GM12878 (cell line): ENCODE results near the gene PAQR5. TPM values are rescaled to one million over a fixed set of nuclear protein-coding genes. Genes with fewer than 3 reads are reported as not detected.
A peak's percentile ranks its signal among the peaks of the same experiment; 100 is the strongest.

Experiments used
- ASH2L ChIP-seq: fragments of 300-600, 200-600 bp; sonication (generic); IDR thresholded peaks from 2 replicates; pipeline ENCODE4 v1.6.1; 2017; ENCODE audit warnings: low read depth, mild to moderate bottlenecking, borderline replicate concordance
- ATF3 ChIP-seq: IDR thresholded peaks from 2 replicates; pipeline ENCODE4 v1.6.1; 2011; ENCODE audit warnings: low read depth, mild to moderate bottlenecking, low read length, moderate library complexity, borderline replicate concordance; ENCODE audit errors: extremely low read depth
- ATF7 ChIP-seq: fragments of 450-650 bp; IDR thresholded peaks from 2 replicates; pipeline ENCODE4 v1.6.1; 2016; ENCODE audit warnings: low read depth, mild to moderate bottlenecking
- CHD2 ChIP-seq: IDR thresholded peaks from 2 replicates; pipeline ENCODE4 v1.6.1; 2011; ENCODE audit warnings: low read depth, low read length, improper control_type of control experiment, borderline replicate concordance
- CREB1 ChIP-seq: IDR thresholded peaks from 2 replicates; pipeline ENCODE4 v1.6.1; 2012; ENCODE audit warnings: low read depth, mild to moderate bottlenecking, inconsistent platforms
- CREM ChIP-seq: IDR thresholded peaks from 2 replicates; pipeline ENCODE4 v1.6.1; 2014; ENCODE audit warnings: antibody characterized with exemption, low read depth
- ESRRA ChIP-seq: IDR thresholded peaks from 2 replicates; pipeline ENCODE4 v1.6.1; 2012; ENCODE audit warnings: mild to moderate bottlenecking, low read length, improper control_type of control experiment
- GABPA ChIP-seq: IDR thresholded peaks from 2 replicates; pipeline ENCODE4 v1.6.1; 2014; ENCODE audit warnings: antibody characterized with exemption, low read depth, mild to moderate bottlenecking, inconsistent platforms
- IKZF1 ChIP-seq: fragments of 450-650 bp; conservative IDR thresholded peaks from 2 replicates; pipeline ENCODE4 v1.6.1; 2017; ENCODE audit warnings: antibody characterized with exemption, mild to moderate bottlenecking
- IKZF2 ChIP-seq, 2 experiments: fragments of 450-650 bp; IDR thresholded peaks; 2 replicates each; pipeline ENCODE4 v1.6.1; 2017; ENCODE audit warnings: mild to moderate bottlenecking in 2 of 2, moderate library complexity in 2 of 2
- JUND ChIP-seq: IDR thresholded peaks from 2 replicates; pipeline ENCODE4 v1.6.1; 2012; ENCODE audit warnings: low read depth, mild to moderate bottlenecking, low read length, improper control_type of control experiment, moderate library complexity
- MEF2A ChIP-seq: IDR thresholded peaks from 2 replicates; pipeline ENCODE4 v1.6.1; 2011; ENCODE audit warnings: low read depth, mild to moderate bottlenecking, low read length, moderate library complexity; ENCODE audit not compliant: insufficient read depth
- MEF2B ChIP-seq: fragments of 450-650 bp; IDR thresholded peaks from 2 replicates; pipeline ENCODE4 v1.6.1; 2018; ENCODE audit warnings: mild to moderate bottlenecking, moderate library complexity; ENCODE audit not compliant: partially characterized antibody, poor library complexity, severe bottlenecking
- MTA3 ChIP-seq: IDR thresholded peaks from 2 replicates; pipeline ENCODE4 v1.6.1; 2012; ENCODE audit warnings: low read length, inconsistent platforms, borderline replicate concordance
- MXI1 ChIP-seq: fragments of 150-350 bp; IDR thresholded peaks from 2 replicates; pipeline ENCODE4 v1.6.1; 2011; ENCODE audit warnings: low read depth, mild to moderate bottlenecking, inconsistent platforms, low read length, improper control_type of control experiment
- NFYB ChIP-seq: IDR thresholded peaks from 2 replicates; pipeline ENCODE4 v1.6.1; 2011; ENCODE audit warnings: low read depth, mild to moderate bottlenecking, low read length, improper control_type of control experiment, moderate library complexity; ENCODE audit not compliant: insufficient read depth
- RELA ChIP-seq: fragments of 450-650 bp; IDR thresholded peaks from 2 replicates; pipeline ENCODE4 v1.8.0; 2014; ENCODE audit warnings: borderline replicate concordance; ENCODE audit not compliant: partially characterized antibody
- RFX5 ChIP-seq: IDR thresholded peaks from 2 replicates; pipeline ENCODE4 v1.6.1; 2011; ENCODE audit warnings: low read depth, low read length, improper control_type of control experiment
- SMARCA5 ChIP-seq: fragments of 450-650 bp; IDR thresholded peaks from 2 replicates; pipeline ENCODE4 v1.6.1; 2017; ENCODE audit warnings: mild to moderate bottlenecking
- TCF7 ChIP-seq: IDR thresholded peaks from 2 replicates; pipeline ENCODE4 v1.6.1; 2014; ENCODE audit warnings: antibody characterized with exemption, borderline replicate concordance
- WRNIP1 ChIP-seq: IDR thresholded peaks from 2 replicates; pipeline ENCODE4 v1.6.1; 2011; ENCODE audit warnings: low read depth, low read length, improper control_type of control experiment, borderline replicate concordance
- polyA plus RNA-seq, 11 experiments: library from polyadenylated mRNA; depleted of rRNA in 4 of 11; unstranded in 6 of 11; stranded (reverse) in 5 of 11; fragments of >200 nt; fragmentation: Nextera tagmentation in 4 of 11; fragmentation: Illumina TruSeq in 1 of 11; extraction: Ambion mirVana in 4 of 11; extraction: Trizol in 1 of 11; gene quantifications; 1 replicate in 1 of 11; 2 replicates in 10 of 11; pipeline versions ENCODE4 v1.2.1 to v1.2.3, GENCODE V29; 2011 to 2016; ENCODE audit warnings: inconsistent platforms in 2 of 11, missing spikeins in 2 of 11, low read depth in 1 of 11
- total RNA-seq, 4 experiments: library from RNA; depleted of rRNA in 3 of 4; stranded (reverse); fragments of >200 nt in 3 of 4; fragmentation: Illumina TruSeq in 1 of 4; extraction: Trizol in 1 of 4; gene quantifications; 2 replicates each; pipeline versions ENCODE4 v1.2.1 to v1.2.3, GENCODE V29; 2013 to 2021
- TF ChIP-seq, protein P1 (sequence below): fragments of 450-650 bp; IDR thresholded peaks from 2 replicates; pipeline ENCODE4 v1.6.1; 2017; ENCODE audit warnings: mild to moderate bottlenecking, low read depth, inconsistent platforms; ENCODE audit not compliant: poor library complexity, severe bottlenecking
- TF ChIP-seq, protein P2 (sequence below): fragments of 450-650 bp; formaldehyde crosslinking; IDR thresholded peaks from 2 replicates; pipeline ENCODE4 v1.5.0; 2022; ENCODE audit warnings: mild to moderate bottlenecking, missing genetic modification characterization
- TF ChIP-seq, protein P3 (sequence below): IDR thresholded peaks from 2 replicates; pipeline ENCODE4 v1.6.1; 2011; ENCODE audit warnings: borderline replicate concordance, low read depth, mild to moderate bottlenecking, moderate library complexity, mixed read lengths, low read length; ENCODE audit not compliant: insufficient read depth; ENCODE audit errors: extremely low read length

The PAQR5 gene
- total and polyA plus RNA-seq, 10 of the 15 experiments (the other 5 are each of a cell fraction or from before 2014, with no cell fraction given), result 0.02 to 0.03 TPM; not detected in 8

- TF ChIP-seq NFYB, result peak; percentile 84
- no peak for TF ChIP-seq WRNIP1
- TF ChIP-seq MXI1, result peak; percentile 81; the same call in 1 of the 2 replicates
- TF ChIP-seq GABPA, result peak; percentile 75; the same call in 1 of the 2 replicates
- TF ChIP-seq CREB1, result peak; percentile 57; the same call in 1 of the 2 replicates
- TF ChIP-seq MEF2B, result no peak
- TF ChIP-seq CHD2, result peak; percentile 58
- no peak for TF ChIP-seq RFX5
- TF ChIP-seq CREM, result peak; percentile 35; the same call in 1 of the 2 replicates
- no peak for TF ChIP-seq MTA3
- TF ChIP-seq, protein P1, sequence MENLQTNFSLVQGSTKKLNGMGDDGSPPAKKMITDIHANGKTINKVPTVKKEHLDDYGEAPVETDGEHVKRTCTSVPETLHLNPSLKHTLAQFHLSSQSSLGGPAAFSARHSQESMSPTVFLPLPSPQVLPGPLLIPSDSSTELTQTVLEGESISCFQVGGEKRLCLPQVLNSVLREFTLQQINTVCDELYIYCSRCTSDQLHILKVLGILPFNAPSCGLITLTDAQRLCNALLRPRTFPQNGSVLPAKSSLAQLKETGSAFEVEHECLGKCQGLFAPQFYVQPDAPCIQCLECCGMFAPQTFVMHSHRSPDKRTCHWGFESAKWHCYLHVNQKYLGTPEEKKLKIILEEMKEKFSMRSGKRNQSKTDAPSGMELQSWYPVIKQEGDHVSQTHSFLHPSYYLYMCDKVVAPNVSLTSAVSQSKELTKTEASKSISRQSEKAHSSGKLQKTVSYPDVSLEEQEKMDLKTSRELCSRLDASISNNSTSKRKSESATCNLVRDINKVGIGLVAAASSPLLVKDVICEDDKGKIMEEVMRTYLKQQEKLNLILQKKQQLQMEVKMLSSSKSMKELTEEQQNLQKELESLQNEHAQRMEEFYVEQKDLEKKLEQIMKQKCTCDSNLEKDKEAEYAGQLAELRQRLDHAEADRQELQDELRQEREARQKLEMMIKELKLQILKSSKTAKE, result no peak
- TF ChIP-seq MEF2A, result no peak
- TF ChIP-seq IKZF2 (IDR thresholded peaks at IDR 0.05), result no peak
- TF ChIP-seq, protein P2, sequence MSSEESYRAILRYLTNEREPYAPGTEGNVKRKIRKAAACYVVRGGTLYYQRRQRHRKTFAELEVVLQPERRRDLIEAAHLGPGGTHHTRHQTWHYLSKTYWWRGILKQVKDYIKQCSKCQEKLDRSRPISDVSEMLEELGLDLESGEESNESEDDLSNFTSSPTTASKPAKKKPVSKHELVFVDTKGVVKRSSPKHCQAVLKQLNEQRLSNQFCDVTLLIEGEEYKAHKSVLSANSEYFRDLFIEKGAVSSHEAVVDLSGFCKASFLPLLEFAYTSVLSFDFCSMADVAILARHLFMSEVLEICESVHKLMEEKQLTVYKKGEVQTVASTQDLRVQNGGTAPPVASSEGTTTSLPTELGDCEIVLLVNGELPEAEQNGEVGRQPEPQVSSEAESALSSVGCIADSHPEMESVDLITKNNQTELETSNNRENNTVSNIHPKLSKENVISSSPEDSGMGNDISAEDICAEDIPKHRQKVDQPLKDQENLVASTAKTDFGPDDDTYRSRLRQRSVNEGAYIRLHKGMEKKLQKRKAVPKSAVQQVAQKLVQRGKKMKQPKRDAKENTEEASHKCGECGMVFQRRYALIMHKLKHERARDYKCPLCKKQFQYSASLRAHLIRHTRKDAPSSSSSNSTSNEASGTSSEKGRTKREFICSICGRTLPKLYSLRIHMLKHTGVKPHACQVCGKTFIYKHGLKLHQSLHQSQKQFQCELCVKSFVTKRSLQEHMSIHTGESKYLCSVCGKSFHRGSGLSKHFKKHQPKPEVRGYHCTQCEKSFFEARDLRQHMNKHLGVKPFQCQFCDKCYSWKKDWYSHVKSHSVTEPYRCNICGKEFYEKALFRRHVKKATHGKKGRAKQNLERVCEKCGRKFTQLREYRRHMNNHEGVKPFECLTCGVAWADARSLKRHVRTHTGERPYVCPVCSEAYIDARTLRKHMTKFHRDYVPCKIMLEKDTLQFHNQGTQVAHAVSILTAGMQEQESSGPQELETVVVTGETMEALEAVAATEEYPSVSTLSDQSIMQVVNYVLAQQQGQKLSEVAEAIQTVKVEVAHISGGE (CRISPR knock-in tag), result no peak
- TF ChIP-seq RELA, result peak; percentile 64
- no peak for TF ChIP-seq TCF7
- TF ChIP-seq ATF3, result no peak
- TF ChIP-seq ESRRA, result 0 out of 2 replicates have a peak, but pooled peaks have one; percentile 1
- TF ChIP-seq ASH2L, result no peak; the same call in 1 of the 2 replicates
- peak; percentile 49 for TF ChIP-seq SMARCA5
- TF ChIP-seq JUND, result no peak
- no peak for TF ChIP-seq ATF7
- TF ChIP-seq, protein P3, sequence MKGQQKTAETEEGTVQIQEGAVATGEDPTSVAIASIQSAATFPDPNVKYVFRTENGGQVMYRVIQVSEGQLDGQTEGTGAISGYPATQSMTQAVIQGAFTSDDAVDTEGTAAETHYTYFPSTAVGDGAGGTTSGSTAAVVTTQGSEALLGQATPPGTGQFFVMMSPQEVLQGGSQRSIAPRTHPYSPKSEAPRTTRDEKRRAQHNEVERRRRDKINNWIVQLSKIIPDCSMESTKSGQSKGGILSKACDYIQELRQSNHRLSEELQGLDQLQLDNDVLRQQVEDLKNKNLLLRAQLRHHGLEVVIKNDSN, result peak; percentile 65
- peak; percentile 77 for TF ChIP-seq IKZF1
Measured at GRCh38 chr15:69452692-69453521, 154.2 kb downstream of the PAQR5 start, which contains the start of gene RPLP1 (continued).
